ENCODE measurements around the gene HHIPL1.

GRCh38 chr14:99699085-99699760, 54.3 kb downstream of the HHIPL1 start:
- TF ChIP-seq CTCF (IDR thresholded peaks at IDR 0.05), result no peak
- no peak for TF ChIP-seq EP300 (IDR thresholded peaks at IDR 0.05)
